ENCODE measurements around the gene STAB2. TPM values are rescaled to one million over a fixed set of nuclear protein-coding genes. Genes with fewer than 3 reads are reported as not detected.

Gene STAB2
- total and polyA plus RNA-seq, 4 donors, result 3.4 to 42.6 (median 16.6) TPM

DNA sequence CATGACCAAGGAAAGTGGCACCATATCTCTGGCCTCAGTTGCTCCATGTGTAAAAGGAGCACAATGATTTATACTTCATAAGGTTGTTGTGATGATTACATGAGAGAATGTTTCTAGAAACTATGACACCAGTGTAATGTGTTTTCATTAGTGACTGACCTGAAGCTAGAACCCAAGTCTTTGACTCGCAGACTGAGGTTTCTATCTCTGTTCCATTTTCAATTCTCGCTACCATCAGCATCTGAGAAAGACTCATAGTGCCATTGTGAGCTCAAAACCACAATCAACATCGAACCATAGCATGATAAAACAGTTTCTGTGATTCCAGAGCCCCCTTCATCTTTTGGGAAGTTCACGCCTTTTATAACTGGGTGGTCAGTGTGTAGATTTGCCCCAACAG, 53.8 kb downstream of the STAB2 start:
- no peaks in the 10 kb centered on the region for H3K4me1 ChIP-seq (ENCODE audit: control insufficient read depth in 4 of 4, insufficient read depth in 4 of 4, low read length in 3 of 4)
- TF ChIP-seq, protein P1, sequence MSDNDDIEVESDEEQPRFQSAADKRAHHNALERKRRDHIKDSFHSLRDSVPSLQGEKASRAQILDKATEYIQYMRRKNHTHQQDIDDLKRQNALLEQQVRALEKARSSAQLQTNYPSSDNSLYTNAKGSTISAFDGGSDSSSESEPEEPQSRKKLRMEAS (IDR thresholded peaks at IDR 0.05), result no peak
- TF ChIP-seq HNF4A (conservative IDR thresholded peaks at IDR 0.05), result no peak
- no peak for TF ChIP-seq TAF1 (conservative IDR thresholded peaks at IDR 0.05)
- no peak for TF ChIP-seq NR2F2 (IDR thresholded peaks at IDR 0.05)
- TF ChIP-seq YY1 (IDR thresholded peaks at IDR 0.05), result no peak
- TF ChIP-seq SP1 (IDR thresholded peaks at IDR 0.05), result no peak
- TF ChIP-seq, protein P2, sequence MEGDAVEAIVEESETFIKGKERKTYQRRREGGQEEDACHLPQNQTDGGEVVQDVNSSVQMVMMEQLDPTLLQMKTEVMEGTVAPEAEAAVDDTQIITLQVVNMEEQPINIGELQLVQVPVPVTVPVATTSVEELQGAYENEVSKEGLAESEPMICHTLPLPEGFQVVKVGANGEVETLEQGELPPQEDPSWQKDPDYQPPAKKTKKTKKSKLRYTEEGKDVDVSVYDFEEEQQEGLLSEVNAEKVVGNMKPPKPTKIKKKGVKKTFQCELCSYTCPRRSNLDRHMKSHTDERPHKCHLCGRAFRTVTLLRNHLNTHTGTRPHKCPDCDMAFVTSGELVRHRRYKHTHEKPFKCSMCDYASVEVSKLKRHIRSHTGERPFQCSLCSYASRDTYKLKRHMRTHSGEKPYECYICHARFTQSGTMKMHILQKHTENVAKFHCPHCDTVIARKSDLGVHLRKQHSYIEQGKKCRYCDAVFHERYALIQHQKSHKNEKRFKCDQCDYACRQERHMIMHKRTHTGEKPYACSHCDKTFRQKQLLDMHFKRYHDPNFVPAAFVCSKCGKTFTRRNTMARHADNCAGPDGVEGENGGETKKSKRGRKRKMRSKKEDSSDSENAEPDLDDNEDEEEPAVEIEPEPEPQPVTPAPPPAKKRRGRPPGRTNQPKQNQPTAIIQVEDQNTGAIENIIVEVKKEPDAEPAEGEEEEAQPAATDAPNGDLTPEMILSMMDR (IDR thresholded peaks at IDR 0.05; ENCODE audit: low read depth, low read length, missing input control), result no peak
- no peak for TF ChIP-seq FOXA2 (IDR thresholded peaks at IDR 0.05)
- no peak for TF ChIP-seq GABPA (IDR thresholded peaks at IDR 0.05 in 1 of 2, conservative IDR thresholded peaks at IDR 0.05 in 1 of 2)
- no peak for TF ChIP-seq JUND (IDR thresholded peaks at IDR 0.05)
- TF ChIP-seq, protein P3, sequence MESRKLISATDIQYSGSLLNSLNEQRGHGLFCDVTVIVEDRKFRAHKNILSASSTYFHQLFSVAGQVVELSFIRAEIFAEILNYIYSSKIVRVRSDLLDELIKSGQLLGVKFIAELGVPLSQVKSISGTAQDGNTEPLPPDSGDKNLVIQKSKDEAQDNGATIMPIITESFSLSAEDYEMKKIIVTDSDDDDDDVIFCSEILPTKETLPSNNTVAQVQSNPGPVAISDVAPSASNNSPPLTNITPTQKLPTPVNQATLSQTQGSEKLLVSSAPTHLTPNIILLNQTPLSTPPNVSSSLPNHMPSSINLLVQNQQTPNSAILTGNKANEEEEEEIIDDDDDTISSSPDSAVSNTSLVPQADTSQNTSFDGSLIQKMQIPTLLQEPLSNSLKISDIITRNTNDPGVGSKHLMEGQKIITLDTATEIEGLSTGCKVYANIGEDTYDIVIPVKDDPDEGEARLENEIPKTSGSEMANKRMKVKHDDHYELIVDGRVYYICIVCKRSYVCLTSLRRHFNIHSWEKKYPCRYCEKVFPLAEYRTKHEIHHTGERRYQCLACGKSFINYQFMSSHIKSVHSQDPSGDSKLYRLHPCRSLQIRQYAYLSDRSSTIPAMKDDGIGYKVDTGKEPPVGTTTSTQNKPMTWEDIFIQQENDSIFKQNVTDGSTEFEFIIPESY (IDR thresholded peaks at IDR 0.05), result no peak
- TF ChIP-seq, protein P4, sequence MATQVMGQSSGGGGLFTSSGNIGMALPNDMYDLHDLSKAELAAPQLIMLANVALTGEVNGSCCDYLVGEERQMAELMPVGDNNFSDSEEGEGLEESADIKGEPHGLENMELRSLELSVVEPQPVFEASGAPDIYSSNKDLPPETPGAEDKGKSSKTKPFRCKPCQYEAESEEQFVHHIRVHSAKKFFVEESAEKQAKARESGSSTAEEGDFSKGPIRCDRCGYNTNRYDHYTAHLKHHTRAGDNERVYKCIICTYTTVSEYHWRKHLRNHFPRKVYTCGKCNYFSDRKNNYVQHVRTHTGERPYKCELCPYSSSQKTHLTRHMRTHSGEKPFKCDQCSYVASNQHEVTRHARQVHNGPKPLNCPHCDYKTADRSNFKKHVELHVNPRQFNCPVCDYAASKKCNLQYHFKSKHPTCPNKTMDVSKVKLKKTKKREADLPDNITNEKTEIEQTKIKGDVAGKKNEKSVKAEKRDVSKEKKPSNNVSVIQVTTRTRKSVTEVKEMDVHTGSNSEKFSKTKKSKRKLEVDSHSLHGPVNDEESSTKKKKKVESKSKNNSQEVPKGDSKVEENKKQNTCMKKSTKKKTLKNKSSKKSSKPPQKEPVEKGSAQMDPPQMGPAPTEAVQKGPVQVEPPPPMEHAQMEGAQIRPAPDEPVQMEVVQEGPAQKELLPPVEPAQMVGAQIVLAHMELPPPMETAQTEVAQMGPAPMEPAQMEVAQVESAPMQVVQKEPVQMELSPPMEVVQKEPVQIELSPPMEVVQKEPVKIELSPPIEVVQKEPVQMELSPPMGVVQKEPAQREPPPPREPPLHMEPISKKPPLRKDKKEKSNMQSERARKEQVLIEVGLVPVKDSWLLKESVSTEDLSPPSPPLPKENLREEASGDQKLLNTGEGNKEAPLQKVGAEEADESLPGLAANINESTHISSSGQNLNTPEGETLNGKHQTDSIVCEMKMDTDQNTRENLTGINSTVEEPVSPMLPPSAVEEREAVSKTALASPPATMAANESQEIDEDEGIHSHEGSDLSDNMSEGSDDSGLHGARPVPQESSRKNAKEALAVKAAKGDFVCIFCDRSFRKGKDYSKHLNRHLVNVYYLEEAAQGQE (IDR thresholded peaks at IDR 0.05), result no peak
- TF ChIP-seq, protein P5, sequence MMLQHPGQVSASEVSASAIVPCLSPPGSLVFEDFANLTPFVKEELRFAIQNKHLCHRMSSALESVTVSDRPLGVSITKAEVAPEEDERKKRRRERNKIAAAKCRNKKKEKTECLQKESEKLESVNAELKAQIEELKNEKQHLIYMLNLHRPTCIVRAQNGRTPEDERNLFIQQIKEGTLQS (IDR thresholded peaks at IDR 0.05), result no peak
- no peak for TF ChIP-seq FOXA1 (IDR thresholded peaks at IDR 0.05)
- 88% methylated on average over 4 of the region's 4 CpGs for WGBS

DNA sequence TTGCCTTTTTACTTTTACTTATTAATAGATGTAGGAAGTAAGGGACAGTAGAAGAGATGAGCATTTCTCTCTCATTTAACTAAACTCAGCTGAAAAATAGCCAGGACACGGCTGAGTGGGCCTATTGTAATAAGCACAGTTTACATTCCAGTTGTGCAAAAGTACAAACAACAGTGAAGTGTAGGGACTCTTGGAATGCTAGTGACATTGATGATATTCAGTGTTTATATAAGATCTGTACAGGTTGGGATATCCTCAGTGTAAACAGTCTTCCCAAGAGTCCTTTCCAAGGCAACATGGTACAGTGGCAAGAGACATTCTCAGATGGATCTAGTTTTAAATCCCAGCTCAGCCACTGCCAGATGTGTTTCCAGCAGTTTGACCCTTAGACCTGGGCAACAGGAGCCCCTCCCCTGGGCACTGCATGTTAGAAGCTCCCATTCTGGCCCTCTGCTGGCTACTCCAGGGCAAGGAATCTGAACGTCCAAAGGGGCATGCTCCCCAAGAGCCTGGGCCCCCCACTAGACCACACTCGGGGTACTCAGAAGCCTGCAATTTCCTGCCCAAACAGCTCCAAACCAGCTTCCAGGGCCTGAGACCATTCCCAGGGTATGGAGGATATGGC, 55.3 kb downstream of the STAB2 start:
- 81% methylated on average over 3 of the region's 3 CpGs for WGBS
- H3K4me3 ChIP-seq (ENCODE audit: low read depth in 1 of 3, low read length in 3 of 3), result no peak overlapping the region
- H3K36me3 ChIP-seq (ENCODE audit: control insufficient read depth in 4 of 4, insufficient read depth in 3 of 4, low read depth in 1 of 4, low read length in 3 of 4), result no peaks in the 10 kb centered on the region
- H3K27me3 ChIP-seq (ENCODE audit: control insufficient read depth in 4 of 4, insufficient read depth in 4 of 4, low read length in 3 of 4), result no peaks in the 10 kb centered on the region
- no peak for DNase-seq (ENCODE audit: low spot score)
- TF ChIP-seq FOXA2 (IDR thresholded peaks at IDR 0.05) (no peak), EGR1 (IDR thresholded peaks at IDR 0.05; ENCODE audit: low read depth in 2 of 2) (no peak), HNF4A (conservative IDR thresholded peaks at IDR 0.05) (no peak), JUND (IDR thresholded peaks at IDR 0.05) (no peak), RAD21 (IDR thresholded peaks at IDR 0.05) (no peak), SP1 (IDR thresholded peaks at IDR 0.05) (no peak)
- H3K9ac ChIP-seq (ENCODE audit: low read depth in 1 of 2, low read length in 2 of 2), result no peak overlapping the region
- H3K9me3 ChIP-seq (ENCODE audit: control insufficient read depth in 4 of 4, low read length in 3 of 4), result no peaks in the 10 kb centered on the region
- H3K27ac ChIP-seq (ENCODE audit: low read depth in 1 of 2, low read length in 2 of 2), result no peak overlapping the region
- H3K4me1 ChIP-seq (ENCODE audit: control insufficient read depth in 4 of 4, insufficient read depth in 4 of 4, low read length in 3 of 4), result no peaks in the 10 kb centered on the region

More for the DNA sequence above, 53.8 kb downstream of the STAB2 start:
- no peak overlapping the region for H3K4me3 ChIP-seq (ENCODE audit: low read depth in 1 of 3, low read length in 3 of 3)
- no peaks in the 10 kb centered on the region for H3K27me3 ChIP-seq (ENCODE audit: control insufficient read depth in 4 of 4, insufficient read depth in 4 of 4, low read length in 3 of 4)
- H3K36me3 ChIP-seq (ENCODE audit: control insufficient read depth in 4 of 4, insufficient read depth in 3 of 4, low read depth in 1 of 4, low read length in 3 of 4), result no peaks in the 10 kb centered on the region
- no peaks in the 10 kb centered on the region for H3K9me3 ChIP-seq (ENCODE audit: control insufficient read depth in 4 of 4, low read length in 3 of 4)
- no peak for DNase-seq (ENCODE audit: low spot score)
- H3K9ac ChIP-seq (ENCODE audit: low read depth in 1 of 2, low read length in 2 of 2), result no peak overlapping the region
- H3K27ac ChIP-seq (ENCODE audit: low read depth in 1 of 2, low read length in 2 of 2), result no peak overlapping the region

Measured in liver (tissue), 9 donors.